RWPE1 (cell line): Measurements from ENCODE around the gene LZIC.

ENCODE experiments used
- CTCF ChIA-PET: fragments of 350-600 bp; sonication (Branson Sonifier 250); formaldehyde crosslinking; extraction: SDS; loops from one replicate; lab custom pipeline; 2021; lab: Yijun Ruan, JAX
- POLR2A ChIA-PET: fragments of 400-600 bp; formaldehyde crosslinking; extraction: SDS; loops from one replicate; lab custom pipeline; 2020; ENCODE audit warnings: antibody characterized with exemption; ENCODE audit not compliant: low non-redundant PET; lab: Yijun Ruan, JAX
- DNase-seq: peaks from one replicate; pipeline ENCODE4 v3.0.0; 2012; ENCODE audit warnings: low spot score
- H3K27ac ChIP-seq: fragments of 450-650 bp; 2 replicates; pipeline ENCODE4 v1.5.1; 2017
- CTCF ChIP-seq: fragments of 450-650 bp; conservative IDR thresholded peaks from 2 replicates; pipeline ENCODE4 v1.5.1; 2017; ENCODE audit warnings: low read depth, mild to moderate bottlenecking

The LZIC gene

GRCh38 chr1:9960706-9961562 is 17.7 kb upstream of the LZIC start:
- no peak for TF ChIP-seq CTCF
- POLR2A ChIA-PET: interaction anchor here (1.0 kb wide), 1 partner anchor 18 kb away, joined by 3 read pairs; the partner anchor contains the start of genes LZIC and NMNAT1
- peak overlapping the region; percentile 32; the same call in 1 of the 2 replicates for H3K27ac ChIP-seq
- no peak for DNase-seq
- CTCF ChIA-PET: interaction anchor here (0.6 kb wide), 1 partner anchor 346 kb away, joined by 3 read pairs; no protein-coding TSS in a partner anchor

GRCh38 chr1:9960011-9960410 is 16.8 kb upstream of the LZIC start:
- no peak for DNase-seq
- CTCF ChIA-PET: no interaction called here
- no peak for TF ChIP-seq CTCF
- POLR2A ChIA-PET: no interaction called here
- H3K27ac ChIP-seq: no peak overlapping the region

GRCh38 chr1:9957726-9958125 is 14.5 kb upstream of the LZIC start:
- POLR2A ChIA-PET: no interaction called here
- CTCF ChIA-PET: no interaction called here
- no peak for DNase-seq
- TF ChIP-seq CTCF: no peak
- H3K27ac ChIP-seq: no peak overlapping the region

- ChIA-PET CTCF (no interaction called here), POLR2A (interaction anchor here (0.5 kb wide), 1 partner anchor 210 kb away, joined by 5 read pairs; no protein-coding TSS in a partner anchor)
- H3K27ac ChIP-seq: no peak overlapping the region
- no peak for DNase-seq
- no peak for TF ChIP-seq CTCF
Measured at GRCh38 chr1:9946315-9946714, 3.1 kb upstream of the LZIC start.

- peak overlapping the region; percentile 89 for H3K27ac ChIP-seq
- CTCF ChIA-PET: interaction anchor here (0.7 to 0.8 kb wide), 3 partner anchors 10 to 73 kb away, joined by 3 to 4 read pairs (median 3); no protein-coding TSS in a partner anchor
- POLR2A ChIA-PET: no interaction called here
- TF ChIP-seq CTCF: peak; percentile 68
- DNase-seq: peak; percentile 60
Measured at GRCh38 chr1:9942399-9942938, 722 bp downstream of the LZIC start.

- ChIA-PET POLR2A (no interaction called here), CTCF (interaction anchor here (0.6 to 1.6 kb wide), 6 partner anchors 21 to 445 kb away, joined by 3 to 7 read pairs (median 4); no protein-coding TSS in a partner anchor)
- H3K27ac ChIP-seq: no peak overlapping the region
- DNase-seq: no peak
- TF ChIP-seq CTCF: no peak
Measured at GRCh38 chr1:9929431-9930385, 13.5 kb downstream of the LZIC start.
